AG20443 (cell line): Measurements from ENCODE around the gene DOK5.

Experiments
- DNase-seq: peaks from one replicate; pipeline ENCODE4 v3.0.0; 2012; ENCODE audit warnings: low spot score, mixed read lengths

Gene DOK5

GRCh38 chr20:54694516-54694915 is 219.1 kb downstream of the DOK5 start:
- no peak for DNase-seq

DNA sequence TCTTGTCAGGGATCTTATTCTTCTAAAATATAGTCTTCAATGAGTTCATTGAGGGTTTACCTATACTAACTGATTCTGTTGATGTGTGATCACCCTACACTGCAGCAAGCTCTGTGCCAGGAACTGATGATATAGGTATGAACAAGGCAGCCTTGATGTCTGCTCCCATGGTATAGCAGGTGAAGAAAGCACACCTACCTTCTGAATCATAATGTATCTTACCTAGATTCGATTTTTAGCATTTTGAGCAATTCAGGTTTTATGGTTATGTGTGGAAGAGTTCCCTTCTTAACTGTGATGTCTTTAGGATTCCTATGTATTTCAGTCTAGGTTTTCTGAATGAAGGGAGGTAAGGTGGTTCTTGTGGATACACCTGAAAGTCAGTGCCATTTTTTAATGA is 223.0 kb downstream of the DOK5 start:
- no peak for DNase-seq
